HCT116 (cell line): ENCODE data around the gene MRPL1.

ENCODE experiments used
- TF ChIP-seq, protein P1 (sequence below): IDR thresholded peaks from 2 replicates; pipeline ENCODE4 v1.6.1; 2012; ENCODE audit warnings: low read depth
- TF ChIP-seq, protein P2 (sequence below): IDR thresholded peaks from 2 replicates; pipeline ENCODE4 v1.6.1; 2012

DNA sequence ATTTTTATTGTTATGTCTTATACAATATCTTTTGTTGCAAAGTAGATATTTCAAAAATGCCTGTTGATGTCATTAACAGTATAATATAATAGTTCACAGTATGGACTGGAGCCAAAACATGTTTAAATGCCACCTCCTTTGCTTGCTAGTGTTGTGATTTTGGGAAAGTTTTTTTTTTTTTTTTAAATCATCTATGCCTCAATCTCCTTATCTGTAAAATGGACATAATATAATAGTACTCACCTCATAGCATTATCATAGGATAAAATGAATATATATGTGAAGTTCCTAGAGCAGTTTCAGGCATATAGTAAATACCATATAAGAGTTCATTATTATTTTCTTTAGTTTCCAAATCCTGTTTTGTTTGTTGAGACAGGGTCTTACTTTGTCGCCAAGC lies 18.3 kb upstream of the MRPL1 start:
- TF ChIP-seq, protein P1, sequence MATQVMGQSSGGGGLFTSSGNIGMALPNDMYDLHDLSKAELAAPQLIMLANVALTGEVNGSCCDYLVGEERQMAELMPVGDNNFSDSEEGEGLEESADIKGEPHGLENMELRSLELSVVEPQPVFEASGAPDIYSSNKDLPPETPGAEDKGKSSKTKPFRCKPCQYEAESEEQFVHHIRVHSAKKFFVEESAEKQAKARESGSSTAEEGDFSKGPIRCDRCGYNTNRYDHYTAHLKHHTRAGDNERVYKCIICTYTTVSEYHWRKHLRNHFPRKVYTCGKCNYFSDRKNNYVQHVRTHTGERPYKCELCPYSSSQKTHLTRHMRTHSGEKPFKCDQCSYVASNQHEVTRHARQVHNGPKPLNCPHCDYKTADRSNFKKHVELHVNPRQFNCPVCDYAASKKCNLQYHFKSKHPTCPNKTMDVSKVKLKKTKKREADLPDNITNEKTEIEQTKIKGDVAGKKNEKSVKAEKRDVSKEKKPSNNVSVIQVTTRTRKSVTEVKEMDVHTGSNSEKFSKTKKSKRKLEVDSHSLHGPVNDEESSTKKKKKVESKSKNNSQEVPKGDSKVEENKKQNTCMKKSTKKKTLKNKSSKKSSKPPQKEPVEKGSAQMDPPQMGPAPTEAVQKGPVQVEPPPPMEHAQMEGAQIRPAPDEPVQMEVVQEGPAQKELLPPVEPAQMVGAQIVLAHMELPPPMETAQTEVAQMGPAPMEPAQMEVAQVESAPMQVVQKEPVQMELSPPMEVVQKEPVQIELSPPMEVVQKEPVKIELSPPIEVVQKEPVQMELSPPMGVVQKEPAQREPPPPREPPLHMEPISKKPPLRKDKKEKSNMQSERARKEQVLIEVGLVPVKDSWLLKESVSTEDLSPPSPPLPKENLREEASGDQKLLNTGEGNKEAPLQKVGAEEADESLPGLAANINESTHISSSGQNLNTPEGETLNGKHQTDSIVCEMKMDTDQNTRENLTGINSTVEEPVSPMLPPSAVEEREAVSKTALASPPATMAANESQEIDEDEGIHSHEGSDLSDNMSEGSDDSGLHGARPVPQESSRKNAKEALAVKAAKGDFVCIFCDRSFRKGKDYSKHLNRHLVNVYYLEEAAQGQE = no peak
- TF ChIP-seq, protein P2, sequence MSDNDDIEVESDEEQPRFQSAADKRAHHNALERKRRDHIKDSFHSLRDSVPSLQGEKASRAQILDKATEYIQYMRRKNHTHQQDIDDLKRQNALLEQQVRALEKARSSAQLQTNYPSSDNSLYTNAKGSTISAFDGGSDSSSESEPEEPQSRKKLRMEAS = no peak
